Measurements from ENCODE around the gene SYK. TPM values are rescaled to one million over a fixed set of nuclear protein-coding genes. Genes with fewer than 3 reads are reported as not detected.

The SYK gene
- total RNA-seq, 1 donor from 2014 or later = 0.41 TPM

GRCh38 chr9:90858457-90858901 lies 56.9 kb downstream of the SYK start:
- Histone ChIP-seq H3K36me3 (ENCODE audit: insufficient read depth, low read length) (no peaks in the 10 kb centered on the region), H2AFZ (ENCODE audit: low read depth, low read length) (no peak overlapping the region), H3K4me3 (ENCODE audit: insufficient read depth, low read depth, low read length) (no peak overlapping the region), H3K27ac (ENCODE audit: low read depth, low read length) (no peak overlapping the region), H4K20me1 (ENCODE audit: insufficient read depth, low read length) (no peaks in the 10 kb centered on the region), H3K27me3 (ENCODE audit: insufficient read depth, low read length) (peaks cover 3% of the 10 kb centered on the region), H3K9ac (ENCODE audit: low read length) (no peak overlapping the region), H3K79me2 (ENCODE audit: insufficient read depth, low read length) (no peaks in the 10 kb centered on the region), H3K4me2 (ENCODE audit: low read length) (no peak overlapping the region), H3K4me1 (ENCODE audit: insufficient read depth, low read length) (no peaks in the 10 kb centered on the region), H3K9me3 (ENCODE audit: insufficient read depth, low read depth, low read length) (no peaks in the 10 kb centered on the region)
- Mint-ChIP-seq H3K4me1 (ENCODE audit: low read depth, unreplicated experiment) (peaks cover 9% of the 10 kb centered on the region), H3K27me3 (ENCODE audit: low read depth, unreplicated experiment) (peaks cover 24% of the 10 kb centered on the region), H3K27ac (ENCODE audit: unreplicated experiment) (no peak overlapping the region), H3K4me3 (ENCODE audit: unreplicated experiment) (no peak overlapping the region), H3K36me3 (ENCODE audit: low read depth, unreplicated experiment) (no peaks in the 10 kb centered on the region), H3K9me3 (ENCODE audit: unreplicated experiment) (no peaks in the 10 kb centered on the region)
- TF ChIP-seq EZH2 (IDR thresholded peaks at IDR 0.05; ENCODE audit: insufficient read depth, low read length) = no peak
- TF ChIP-seq, protein P1, sequence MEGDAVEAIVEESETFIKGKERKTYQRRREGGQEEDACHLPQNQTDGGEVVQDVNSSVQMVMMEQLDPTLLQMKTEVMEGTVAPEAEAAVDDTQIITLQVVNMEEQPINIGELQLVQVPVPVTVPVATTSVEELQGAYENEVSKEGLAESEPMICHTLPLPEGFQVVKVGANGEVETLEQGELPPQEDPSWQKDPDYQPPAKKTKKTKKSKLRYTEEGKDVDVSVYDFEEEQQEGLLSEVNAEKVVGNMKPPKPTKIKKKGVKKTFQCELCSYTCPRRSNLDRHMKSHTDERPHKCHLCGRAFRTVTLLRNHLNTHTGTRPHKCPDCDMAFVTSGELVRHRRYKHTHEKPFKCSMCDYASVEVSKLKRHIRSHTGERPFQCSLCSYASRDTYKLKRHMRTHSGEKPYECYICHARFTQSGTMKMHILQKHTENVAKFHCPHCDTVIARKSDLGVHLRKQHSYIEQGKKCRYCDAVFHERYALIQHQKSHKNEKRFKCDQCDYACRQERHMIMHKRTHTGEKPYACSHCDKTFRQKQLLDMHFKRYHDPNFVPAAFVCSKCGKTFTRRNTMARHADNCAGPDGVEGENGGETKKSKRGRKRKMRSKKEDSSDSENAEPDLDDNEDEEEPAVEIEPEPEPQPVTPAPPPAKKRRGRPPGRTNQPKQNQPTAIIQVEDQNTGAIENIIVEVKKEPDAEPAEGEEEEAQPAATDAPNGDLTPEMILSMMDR (IDR thresholded peaks at IDR 0.05; ENCODE audit: insufficient read depth, low read depth, low read length) = no peak
- FAIRE-seq = no peak
- no peak for DNase-seq (ENCODE audit: low read depth)

DNA sequence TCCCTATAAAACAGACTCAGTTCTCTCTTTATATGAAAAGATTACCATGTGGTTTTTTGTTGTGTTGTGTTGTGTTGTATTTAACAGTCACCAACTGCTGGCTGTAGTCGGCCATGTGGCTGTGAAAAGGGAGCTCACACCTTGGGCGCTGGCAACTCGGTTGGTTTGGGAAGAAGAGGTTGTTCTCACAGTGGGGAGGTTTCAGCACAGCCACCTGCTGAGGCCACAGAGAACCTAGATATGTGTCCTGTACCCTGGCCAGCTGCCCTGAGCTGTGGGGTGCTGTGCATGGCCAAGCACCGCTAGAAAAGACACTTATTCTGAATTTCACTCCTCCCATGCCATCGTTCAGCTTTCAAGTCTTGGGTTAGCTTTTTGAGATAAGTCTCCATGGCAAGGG lies 58.8 kb downstream of the SYK start:
- TF ChIP-seq, protein P1 (IDR thresholded peaks at IDR 0.05; ENCODE audit: insufficient read depth, low read depth, low read length) = no peak
- no peak for TF ChIP-seq EZH2 (IDR thresholded peaks at IDR 0.05; ENCODE audit: insufficient read depth, low read length)
- no peaks in the 10 kb centered on the region for H3K36me3 ChIP-seq (ENCODE audit: insufficient read depth, low read length)
- H2AFZ ChIP-seq (ENCODE audit: low read depth, low read length) = no peak overlapping the region
- DNase-seq (ENCODE audit: low read depth) (no peak), FAIRE-seq (no peak)
- Mint-ChIP-seq H3K4me1 (ENCODE audit: low read depth, unreplicated experiment) (peaks cover 4% of the 10 kb centered on the region), H3K9me3 (ENCODE audit: unreplicated experiment) (no peaks in the 10 kb centered on the region), H3K27ac (ENCODE audit: unreplicated experiment) (no peak overlapping the region), H3K36me3 (ENCODE audit: low read depth, unreplicated experiment) (no peaks in the 10 kb centered on the region), H3K27me3 (ENCODE audit: low read depth, unreplicated experiment) (peaks cover 24% of the 10 kb centered on the region), H3K4me3 (ENCODE audit: unreplicated experiment) (no peak overlapping the region)
- H4K20me1 ChIP-seq (ENCODE audit: insufficient read depth, low read length) = no peaks in the 10 kb centered on the region
- no peak overlapping the region for H3K4me2 ChIP-seq (ENCODE audit: low read length)
- H3K79me2 ChIP-seq (ENCODE audit: insufficient read depth, low read length) = no peaks in the 10 kb centered on the region
- no peaks in the 10 kb centered on the region for H3K4me1 ChIP-seq (ENCODE audit: insufficient read depth, low read length)
- no peak overlapping the region for H3K9ac ChIP-seq (ENCODE audit: low read length)
- peaks cover 3% of the 10 kb centered on the region for H3K27me3 ChIP-seq (ENCODE audit: insufficient read depth, low read length)
- H3K9me3 ChIP-seq (ENCODE audit: insufficient read depth, low read depth, low read length) = no peaks in the 10 kb centered on the region
- no peak overlapping the region for H3K27ac ChIP-seq (ENCODE audit: low read depth, low read length)
- H3K4me3 ChIP-seq (ENCODE audit: insufficient read depth, low read depth, low read length) = no peak overlapping the region

DNA sequence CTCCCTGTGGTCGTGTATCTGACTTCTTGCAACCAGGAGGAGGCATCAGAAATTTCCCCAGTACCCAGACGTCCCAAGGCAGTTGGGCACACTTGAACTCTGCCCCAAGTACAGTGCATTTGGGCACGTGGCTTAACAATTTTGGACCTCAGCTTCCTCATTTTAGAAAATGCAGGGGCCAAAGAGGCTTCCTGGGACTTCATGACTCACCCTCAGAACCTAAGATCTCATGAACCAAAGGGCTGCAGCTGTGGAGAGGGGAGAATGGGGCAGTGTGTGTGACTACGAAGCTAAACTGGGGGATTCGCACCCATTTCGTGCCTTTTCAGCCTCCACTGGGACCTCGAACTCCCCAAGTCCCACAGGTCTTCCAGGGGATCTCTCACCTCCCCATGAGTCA lies 59.2 kb downstream of the SYK start:
- Histone ChIP-seq H3K36me3 (ENCODE audit: insufficient read depth, low read length) (no peaks in the 10 kb centered on the region), H3K9me3 (ENCODE audit: insufficient read depth, low read depth, low read length) (no peaks in the 10 kb centered on the region), H4K20me1 (ENCODE audit: insufficient read depth, low read length) (no peaks in the 10 kb centered on the region), H3K4me3 (ENCODE audit: insufficient read depth, low read depth, low read length) (no peak overlapping the region), H3K9ac (ENCODE audit: low read length) (no peak overlapping the region), H3K4me1 (ENCODE audit: insufficient read depth, low read length) (no peaks in the 10 kb centered on the region), H3K27me3 (ENCODE audit: insufficient read depth, low read length) (peaks cover 3% of the 10 kb centered on the region), H3K4me2 (ENCODE audit: low read length) (no peak overlapping the region), H3K79me2 (ENCODE audit: insufficient read depth, low read length) (no peaks in the 10 kb centered on the region), H3K27ac (ENCODE audit: low read depth, low read length) (no peak overlapping the region), H2AFZ (ENCODE audit: low read depth, low read length) (no peak overlapping the region)
- no peak overlapping the region for H3K27ac Mint-ChIP-seq (ENCODE audit: unreplicated experiment)
- no peaks in the 10 kb centered on the region for H3K4me1 Mint-ChIP-seq (ENCODE audit: low read depth, unreplicated experiment)
- peaks cover 24% of the 10 kb centered on the region for H3K27me3 Mint-ChIP-seq (ENCODE audit: low read depth, unreplicated experiment)
- no peak for TF ChIP-seq EZH2 (IDR thresholded peaks at IDR 0.05; ENCODE audit: insufficient read depth, low read length)
- TF ChIP-seq, protein P1 (IDR thresholded peaks at IDR 0.05; ENCODE audit: insufficient read depth, low read depth, low read length) = no peak
- no peaks in the 10 kb centered on the region for H3K36me3 Mint-ChIP-seq (ENCODE audit: low read depth, unreplicated experiment)
- FAIRE-seq = no peak
- no peaks in the 10 kb centered on the region for H3K9me3 Mint-ChIP-seq (ENCODE audit: unreplicated experiment)
- no peak overlapping the region for H3K4me3 Mint-ChIP-seq (ENCODE audit: unreplicated experiment)
- no peak for DNase-seq (ENCODE audit: low read depth)
